Measurements from ENCODE around the gene KIF24.
"Not testable (repeated sequence)": the region's sequence is repeated elsewhere in the genome, so short reads cannot be mapped to it uniquely, and the experiment has no call there.

KIF24 gene

GRCh38 chr9:34321451-34321850 lies 7.6 kb downstream of the KIF24 start:
- DNase-seq: no peak

- DNase-seq: no peak
Measured at GRCh38 chr9:34318163-34318790, 10.8 kb downstream of the KIF24 start.

- no peak for DNase-seq
Measured at GRCh38 chr9:34317436-34317835, 11.6 kb downstream of the KIF24 start.

GRCh38 chr9:34311499-34312185 lies 17.4 kb downstream of the KIF24 start:
- no peak for DNase-seq

GRCh38 chr9:34310215-34310614 lies 18.9 kb downstream of the KIF24 start:
- no peak for DNase-seq

- not testable (repeated sequence) for DNase-seq
Measured at GRCh38 chr9:34308316-34308715, 20.8 kb downstream of the KIF24 start.

- not testable (repeated sequence) for DNase-seq
Measured at GRCh38 chr9:34301064-34301463, 28.0 kb downstream of the KIF24 start.

- DNase-seq: no peak
Measured at GRCh38 chr9:34292552-34292951, 36.5 kb downstream of the KIF24 start.

- DNase-seq: no peak
Measured at GRCh38 chr9:34291423-34291822, 37.6 kb downstream of the KIF24 start.

- no peak for DNase-seq
Measured at GRCh38 chr9:34291023-34291422, 38.0 kb downstream of the KIF24 start.

- DNase-seq: no peak
Measured at GRCh38 chr9:34289159-34289558, 39.9 kb downstream of the KIF24 start.

- DNase-seq: no peak
Measured at GRCh38 chr9:34282096-34282495, 47.0 kb downstream of the KIF24 start.

- no peak for DNase-seq
Measured at GRCh38 chr9:34279411-34279810, 49.7 kb downstream of the KIF24 start.
